ENCODE measurements around the gene CCDC85C. TPM values are rescaled to one million over a fixed set of nuclear protein-coding genes. Genes with fewer than 3 reads are reported as not detected.

Gene CCDC85C
- total and polyA plus RNA-seq, 2 of the 4 experiments (the other 2 are of a cell fraction) = 16.0 to 19.0 TPM

DNA sequence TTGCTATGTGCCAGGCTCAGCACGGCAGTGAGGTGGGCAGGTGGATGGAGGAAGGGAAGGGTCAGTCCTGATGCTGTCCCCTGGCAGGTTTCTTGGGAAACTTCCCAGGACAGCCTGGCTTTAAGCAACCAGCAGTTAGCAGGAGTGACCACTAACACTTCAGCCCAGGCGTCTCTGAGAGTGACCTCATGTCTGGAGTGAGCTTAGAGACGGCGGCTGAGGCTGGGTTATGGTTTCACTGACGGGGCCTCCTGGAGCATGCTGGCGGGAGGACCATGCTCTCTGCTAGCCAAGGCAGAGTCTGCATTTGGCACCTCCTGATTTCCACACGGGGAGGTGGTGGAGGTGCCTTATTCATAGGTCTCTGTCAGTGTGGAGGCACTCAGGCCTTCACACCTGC lies 43.4 kb upstream of the CCDC85C start:
- DNase-seq (peak; percentile 26), ATAC-seq (ENCODE audit: low read depth) (no peak)
- H4K8ac ChIP-seq (ENCODE audit: low read depth in 2 of 2, low read length in 2 of 2) = no peak overlapping the region
- no peak overlapping the region for H3K4me2 ChIP-seq (ENCODE audit: low read depth, low read length)
- ChIA-PET POLR2A (ENCODE audit: unreplicated experiment) (no interaction called here), CTCF (no interaction called here)
- no peak overlapping the region for H3K4ac ChIP-seq (ENCODE audit: low read depth, low read length)
- H3K23ac ChIP-seq (ENCODE audit: low read depth, low read length) = no peak overlapping the region
- H3K9me3 ChIP-seq (ENCODE audit: control insufficient read depth, insufficient read depth, low read length) = no peaks in the 10 kb centered on the region
- in situ Hi-C loops (cut with MboI; ENCODE audit: low sequenced_read_pairs) = no loop called here
- BruUV-seq (replicated peaks) = no TSS peak
- no peak overlapping the region for H2AK9ac ChIP-seq (replicated peaks; ENCODE audit: low read depth, low read length, poor library complexity)
- H3K9ac ChIP-seq (ENCODE audit: low read depth, low read length) = no peak overlapping the region
- no peak overlapping the region for H2BK5ac ChIP-seq (ENCODE audit: low read depth, low read length, poor library complexity, severe bottlenecking)
- no peak overlapping the region for H3K14ac ChIP-seq (replicated peaks; ENCODE audit: low read depth, low read length)
- peaks cover 5% of the 10 kb centered on the region; the same call in 1 of the 2 replicates for H3K9me1 ChIP-seq (ENCODE audit: insufficient read depth, low read length)
- peaks cover 4% of the 10 kb centered on the region; the same call in 1 of the 2 replicates for H3K27me3 ChIP-seq (ENCODE audit: control insufficient read depth, insufficient read depth, low read length)
- H2BK15ac ChIP-seq (ENCODE audit: low read depth, low read length) = no peak overlapping the region
- WGBS, 2 experiments (ENCODE audit: extremely low coverage in 2 of 2, insufficient read length in 1 of 2) = 74% methylated on average over 5 of the region's 7 CpGs; no CpG with 5 or more reads in 1 of the 2 experiments
- H2AK5ac ChIP-seq (ENCODE audit: low read depth, low read length) = no peak overlapping the region; the same call in 1 of the 2 replicates
- no peak overlapping the region for H3K18ac ChIP-seq (ENCODE audit: low read depth, low read length)
- H3K27ac ChIP-seq (ENCODE audit: insufficient read depth, low read length) = no peak overlapping the region
- no peak overlapping the region for H3K56ac ChIP-seq (ENCODE audit: extremely low read depth, insufficient read depth, low read length)
- no peak overlapping the region for H4K5ac ChIP-seq (ENCODE audit: low read depth, low read length)
- H3K4me1 ChIP-seq (ENCODE audit: control insufficient read depth, insufficient read depth, low read length) = peaks cover 4% of the 10 kb centered on the region; the same call in 1 of the 2 replicates
- TF ChIP-seq MAFK (IDR thresholded peaks at IDR 0.05; ENCODE audit: low read depth, low read length) = no peak
- no peak for TF ChIP-seq BHLHE40 (IDR thresholded peaks at IDR 0.05; ENCODE audit: low read depth, low read length)
- TF ChIP-seq RFX5 (IDR thresholded peaks at IDR 0.05; ENCODE audit: low read depth, low read length) = no peak
- TF ChIP-seq MXI1 (IDR thresholded peaks at IDR 0.05; ENCODE audit: borderline replicate concordance, low read depth, low read length) = no peak
- no peak for TF ChIP-seq RAD21 (IDR thresholded peaks at IDR 0.05; ENCODE audit: low read length)
- no peak for TF ChIP-seq CHD1 (IDR thresholded peaks at IDR 0.05; ENCODE audit: low read depth, low read length)
- TF ChIP-seq RCOR1 (IDR thresholded peaks at IDR 0.05; ENCODE audit: insufficient replicate concordance, low read length) = no peak
- no peak for TF ChIP-seq SMC3 (IDR thresholded peaks at IDR 0.05; ENCODE audit: low read depth, low read length)
- H2BK20ac ChIP-seq (ENCODE audit: low read depth, low read length) = no peak overlapping the region
- H3K4me3 ChIP-seq (ENCODE audit: insufficient read depth, low read depth, low read length) = no peak overlapping the region
- H2AFZ ChIP-seq (replicated peaks; ENCODE audit: low read length, poor library complexity) = peak overlapping the region; percentile 13
- H4K20me1 ChIP-seq (ENCODE audit: insufficient read depth, low read length) = no peaks in the 10 kb centered on the region
- H2BK120ac ChIP-seq (ENCODE audit: low read depth, low read length) = no peak overlapping the region
- dilution Hi-C loops (cut with HindIII; ENCODE audit: low sequenced_read_pairs, unreplicated experiment) = no loop called here
- H4K91ac ChIP-seq (ENCODE audit: insufficient read depth, low read depth, low read length) = no peak overlapping the region
- H3K79me1 ChIP-seq (ENCODE audit: low read depth in 1 of 2, low read length in 2 of 2) = no peaks in the 10 kb centered on the region
- no peaks in the 10 kb centered on the region for H3K36me3 ChIP-seq (ENCODE audit: control insufficient read depth, insufficient read depth, low read length)
- intact Hi-C loops (cut with micrococcal nuclease) = no loop called here
